ENCODE data around the gene NLRP7. TPM values are rescaled to one million over a fixed set of nuclear protein-coding genes. Genes with fewer than 3 reads are reported as not detected.

NLRP7 gene
- total and polyA plus RNA-seq, 2 donors (not counting 1 experiment from before 2014, with no cell fraction given): 0.07 to 0.13 TPM

DNA sequence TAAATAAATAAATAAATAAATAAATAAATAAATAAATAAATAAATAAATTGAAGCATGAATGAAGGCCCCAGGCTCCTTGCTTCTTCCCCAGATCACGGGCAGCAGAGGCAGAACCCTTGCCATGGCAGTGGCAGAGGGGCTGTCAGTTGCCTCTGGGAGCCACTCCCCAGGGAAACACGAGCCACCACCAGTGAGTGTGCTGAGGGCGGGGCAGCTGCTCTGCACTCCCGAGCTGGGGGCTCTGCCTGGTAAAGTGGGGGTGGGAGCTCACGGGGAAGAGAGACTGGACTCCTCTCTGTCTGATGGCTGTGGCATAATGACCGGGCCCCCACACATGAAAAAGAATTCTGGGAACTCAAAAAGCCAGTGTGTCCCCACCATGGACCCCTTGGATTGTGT is 65.4 kb downstream of the NLRP7 start:
- no peaks in the 10 kb centered on the region for H3K4me1 Mint-ChIP-seq
- no peaks in the 10 kb centered on the region for H3K79me2 ChIP-seq (ENCODE audit: control insufficient read depth, insufficient read depth, low read length)
- H3K27me3 Mint-ChIP-seq: peaks cover 30% of the 10 kb centered on the region
- H3K36me3 ChIP-seq (replicated peaks in 1 of 2; ENCODE audit: control extremely low read depth in 1 of 2, control insufficient read depth in 1 of 2, extremely low read depth in 1 of 2, insufficient read depth in 2 of 2, low read length in 1 of 2): no peaks in the 10 kb centered on the region
- intact Hi-C loops (cut with micrococcal nuclease): no loop called here
- no peak overlapping the region for H3K9ac ChIP-seq (ENCODE audit: low read length)
- WGBS (ENCODE audit: insufficient coverage): 68% methylated on average over 6 of the region's 6 CpGs
- H3K9me3 ChIP-seq (ENCODE audit: control extremely low read depth in 1 of 3, control insufficient read depth in 2 of 3, insufficient read depth in 1 of 3, low read length in 2 of 3): peaks cover 0 to 12% (median 0%) of the 10 kb centered on the region in 3 donors
- no peak overlapping the region for H3K4me3 Mint-ChIP-seq
- H3K4me1 ChIP-seq (ENCODE audit: control insufficient read depth in 2 of 2, insufficient read depth in 2 of 2, low read length in 2 of 2): peaks cover 0 to 3% of the 10 kb centered on the region in 2 donors
- no peak overlapping the region for H2AFZ ChIP-seq (ENCODE audit: insufficient read depth, low read depth, low read length, poor library complexity, severe bottlenecking)
- POLR2A ChIA-PET: no interaction called here
- no peaks in the 10 kb centered on the region for H4K20me1 ChIP-seq (ENCODE audit: control insufficient read depth, insufficient read depth, low read length, poor library complexity, severe bottlenecking)
- peaks cover 0 to 22% (median 6%) of the 10 kb centered on the region in 4 experiments for H3K27me3 ChIP-seq (replicated peaks in 1 of 4; ENCODE audit: control extremely low read depth in 1 of 4, control insufficient read depth in 3 of 4, insufficient read depth in 4 of 4, low read length in 3 of 4)
- no peak overlapping the region for H3K4me2 ChIP-seq (replicated peaks; ENCODE audit: low read depth, low read length, poor library complexity, severe bottlenecking)
- DNase-seq (no peak), ATAC-seq (ENCODE audit: low read depth) (no peak)
- CTCF ChIA-PET: interaction anchor here (1.2 kb wide), 1 partner anchor 258 kb away, joined by 3 read pairs; no protein-coding TSS in a partner anchor
- no peak overlapping the region for H3K27ac Mint-ChIP-seq
- no peak for TF ChIP-seq EZH2 (IDR thresholded peaks at IDR 0.05; ENCODE audit: borderline replicate concordance, insufficient read depth, low read depth, low read length, poor library complexity, severe bottlenecking)
- TF ChIP-seq, protein P1, sequence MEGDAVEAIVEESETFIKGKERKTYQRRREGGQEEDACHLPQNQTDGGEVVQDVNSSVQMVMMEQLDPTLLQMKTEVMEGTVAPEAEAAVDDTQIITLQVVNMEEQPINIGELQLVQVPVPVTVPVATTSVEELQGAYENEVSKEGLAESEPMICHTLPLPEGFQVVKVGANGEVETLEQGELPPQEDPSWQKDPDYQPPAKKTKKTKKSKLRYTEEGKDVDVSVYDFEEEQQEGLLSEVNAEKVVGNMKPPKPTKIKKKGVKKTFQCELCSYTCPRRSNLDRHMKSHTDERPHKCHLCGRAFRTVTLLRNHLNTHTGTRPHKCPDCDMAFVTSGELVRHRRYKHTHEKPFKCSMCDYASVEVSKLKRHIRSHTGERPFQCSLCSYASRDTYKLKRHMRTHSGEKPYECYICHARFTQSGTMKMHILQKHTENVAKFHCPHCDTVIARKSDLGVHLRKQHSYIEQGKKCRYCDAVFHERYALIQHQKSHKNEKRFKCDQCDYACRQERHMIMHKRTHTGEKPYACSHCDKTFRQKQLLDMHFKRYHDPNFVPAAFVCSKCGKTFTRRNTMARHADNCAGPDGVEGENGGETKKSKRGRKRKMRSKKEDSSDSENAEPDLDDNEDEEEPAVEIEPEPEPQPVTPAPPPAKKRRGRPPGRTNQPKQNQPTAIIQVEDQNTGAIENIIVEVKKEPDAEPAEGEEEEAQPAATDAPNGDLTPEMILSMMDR (IDR thresholded peaks at IDR 0.05): no peak
- no peak overlapping the region for H3K27ac ChIP-seq (ENCODE audit: low read length in 2 of 2)
- H3K4me3 ChIP-seq (ENCODE audit: control extremely low read depth in 1 of 5, extremely low read depth in 1 of 5, insufficient read depth in 1 of 5, low read depth in 2 of 5, low read length in 4 of 5): no peak overlapping the region
- no peaks in the 10 kb centered on the region for H3K9me3 Mint-ChIP-seq (ENCODE audit: insufficient read depth)

DNA sequence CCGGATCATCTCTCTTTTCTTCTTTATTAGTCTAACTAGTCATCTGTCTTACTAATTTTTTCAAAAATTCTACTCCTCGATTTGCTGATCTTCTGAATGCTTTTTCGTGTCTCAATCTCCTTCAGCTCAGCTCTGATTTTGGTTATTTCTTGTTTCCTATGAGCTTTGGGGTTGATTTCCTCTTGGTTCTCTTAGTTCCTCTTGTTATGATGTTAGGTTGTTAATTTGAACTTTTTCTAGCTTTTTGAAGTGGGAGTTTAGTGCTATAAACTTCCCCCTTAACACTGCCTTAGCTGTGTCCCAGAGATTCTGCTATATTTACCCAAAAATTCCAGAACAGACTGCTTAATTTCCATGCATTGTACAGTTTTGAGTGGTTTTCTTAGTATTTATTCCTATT is 69.9 kb downstream of the NLRP7 start:
- H3K4me1 ChIP-seq (ENCODE audit: control insufficient read depth in 2 of 2, insufficient read depth in 2 of 2, low read length in 2 of 2): peaks cover 0 to 8% of the 10 kb centered on the region in 2 donors
- peaks cover 0 to 6% (median 0%) of the 10 kb centered on the region in 3 donors for H3K9me3 ChIP-seq (ENCODE audit: control extremely low read depth in 1 of 3, control insufficient read depth in 2 of 3, insufficient read depth in 1 of 3, low read length in 2 of 3)
- ATAC-seq (ENCODE audit: low read depth) (no peak), DNase-seq (no peak)
- Mint-ChIP-seq H3K27ac (no peak overlapping the region), H3K27me3 (peaks cover 26% of the 10 kb centered on the region), H3K4me3 (no peak overlapping the region), H3K4me1 (peaks cover 8% of the 10 kb centered on the region), H3K9me3 (ENCODE audit: insufficient read depth) (no peaks in the 10 kb centered on the region)
- WGBS (ENCODE audit: insufficient coverage): no CpG with 5 or more reads among the region's 3 CpGs
- no peak overlapping the region for H3K27ac ChIP-seq (ENCODE audit: low read length in 2 of 2)
- H3K4me3 ChIP-seq (ENCODE audit: control extremely low read depth in 1 of 5, extremely low read depth in 1 of 5, insufficient read depth in 1 of 5, low read depth in 2 of 5, low read length in 4 of 5): peak overlapping the region in 1 of 5 experiments; percentile 84
- no peaks in the 10 kb centered on the region for H3K79me2 ChIP-seq (ENCODE audit: control insufficient read depth, insufficient read depth, low read length)
- peaks cover 0 to 19% (median 6%) of the 10 kb centered on the region in 4 experiments for H3K27me3 ChIP-seq (replicated peaks in 1 of 4; ENCODE audit: control extremely low read depth in 1 of 4, control insufficient read depth in 3 of 4, insufficient read depth in 4 of 4, low read length in 3 of 4)
- H2AFZ ChIP-seq (ENCODE audit: insufficient read depth, low read depth, low read length, poor library complexity, severe bottlenecking): no peak overlapping the region
- no peaks in the 10 kb centered on the region for H3K36me3 ChIP-seq (replicated peaks in 1 of 2; ENCODE audit: control extremely low read depth in 1 of 2, control insufficient read depth in 1 of 2, extremely low read depth in 1 of 2, insufficient read depth in 2 of 2, low read length in 1 of 2)
- intact Hi-C loops (cut with micrococcal nuclease): no loop called here
- POLR2A ChIA-PET: no interaction called here
- no peak overlapping the region for H3K4me2 ChIP-seq (replicated peaks; ENCODE audit: low read depth, low read length, poor library complexity, severe bottlenecking)
- H3K9ac ChIP-seq (ENCODE audit: low read length): no peak overlapping the region
- H4K20me1 ChIP-seq (ENCODE audit: control insufficient read depth, insufficient read depth, low read length, poor library complexity, severe bottlenecking): no peaks in the 10 kb centered on the region
- CTCF ChIA-PET: interaction anchor here (0.7 kb wide), 1 partner anchor 262 kb away, joined by 3 read pairs; no protein-coding TSS in a partner anchor
- no peak for TF ChIP-seq EZH2 (IDR thresholded peaks at IDR 0.05; ENCODE audit: borderline replicate concordance, insufficient read depth, low read depth, low read length, poor library complexity, severe bottlenecking)
- TF ChIP-seq, protein P1 (IDR thresholded peaks at IDR 0.05): no peak
